ENCODE measurements around the gene CATSPERE. TPM values are rescaled to one million over a fixed set of nuclear protein-coding genes. Genes with fewer than 3 reads are reported as not detected.

Gene CATSPERE
- total and polyA plus RNA-seq, 4 donors, result 0.18 to 2.2 (median 1.3) TPM

DNA sequence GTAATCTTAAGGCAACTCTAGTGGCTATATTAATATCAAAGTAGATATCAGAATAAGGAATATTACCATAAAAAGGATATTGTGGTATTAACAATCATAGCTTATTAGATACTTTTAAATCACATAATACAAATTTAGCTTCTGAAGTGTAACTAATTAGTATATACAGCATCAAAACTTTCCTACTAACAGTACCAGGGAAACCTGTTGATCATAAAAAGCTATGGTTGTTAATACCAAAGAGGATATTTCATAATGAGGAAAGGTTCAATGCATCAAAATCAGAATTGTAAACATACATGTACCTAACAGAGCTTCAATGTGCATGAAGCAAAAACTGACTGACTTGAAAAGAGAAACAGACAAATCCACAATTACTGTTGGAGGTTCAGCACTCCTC lies 33.4 kb upstream of the CATSPERE start:
- DNase-seq (no peak), ATAC-seq (ENCODE audit: low FRiP score) (no peak)
- Histone ChIP-seq H3K27ac (ENCODE audit: low read depth in 1 of 2, low read length in 2 of 2) (no peak overlapping the region), H3K9me3 (ENCODE audit: control insufficient read depth, low read length) (no peaks in the 10 kb centered on the region), H3K4me1 (ENCODE audit: control insufficient read depth in 1 of 2, insufficient read depth in 2 of 2, low read length in 2 of 2) (peaks cover 0 to 3% of the 10 kb centered on the region in 2 donors), H3K4me3 (ENCODE audit: low read length in 2 of 2) (no peak overlapping the region), H3K36me3 (ENCODE audit: control insufficient read depth in 1 of 2, insufficient read depth in 2 of 2, low read length in 1 of 2) (no peaks in the 10 kb centered on the region), H3K27me3 (ENCODE audit: control insufficient read depth in 1 of 2, insufficient read depth in 2 of 2, low read length in 1 of 2) (no peaks in the 10 kb centered on the region)
- intact Hi-C loops (cut with DNase I), result no loop called here

DNA sequence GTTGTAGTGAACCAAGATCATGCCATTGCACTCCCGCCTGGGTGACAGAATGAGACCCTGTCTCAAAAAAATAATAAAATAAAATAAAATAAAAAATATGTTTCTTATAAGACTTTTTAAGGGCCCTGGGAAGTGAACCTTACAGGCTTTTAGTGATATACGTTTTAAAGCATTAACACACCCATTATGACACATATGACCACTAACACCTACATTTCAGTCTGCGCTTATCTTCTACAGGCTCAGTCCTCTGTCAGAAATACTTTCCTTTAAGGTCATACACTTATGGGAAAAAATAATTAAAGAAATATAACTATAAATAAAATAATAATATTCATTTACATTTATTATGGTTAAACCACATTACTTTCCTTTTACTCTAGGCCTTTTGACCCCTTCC lies 31.3 kb upstream of the CATSPERE start:
- H3K27ac ChIP-seq (ENCODE audit: low read depth in 1 of 2, low read length in 2 of 2), result no peak overlapping the region
- intact Hi-C loops (cut with DNase I), result no loop called here
- no peak for DNase-seq

DNA sequence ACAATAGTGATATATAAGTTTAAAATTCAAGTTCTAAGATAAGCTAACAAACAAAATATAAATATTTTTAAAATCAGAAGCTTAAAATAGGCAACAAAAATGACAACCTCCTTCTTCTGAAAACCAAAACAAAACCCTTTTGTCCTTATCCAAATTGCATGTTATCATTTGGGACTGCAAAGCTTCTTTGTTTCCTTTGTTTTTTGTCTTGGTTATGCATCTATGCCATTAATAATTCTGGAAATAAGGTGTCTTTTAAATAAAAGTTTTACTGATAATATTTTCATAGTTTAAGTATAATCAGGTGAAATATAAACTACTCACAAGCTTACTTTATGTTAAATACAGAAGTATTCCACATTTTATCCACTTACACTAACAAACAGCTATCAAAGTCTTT lies 29.9 kb upstream of the CATSPERE start:
- intact Hi-C loops (cut with DNase I), result no loop called here
- no peak for ATAC-seq (ENCODE audit: low FRiP score)

More for the DNA sequence above, 31.3 kb upstream of the CATSPERE start:
- no peaks in the 10 kb centered on the region for H3K27me3 ChIP-seq (ENCODE audit: control insufficient read depth in 1 of 2, insufficient read depth in 2 of 2, low read length in 1 of 2)
- 79 to 99% methylated on average over 3 of the region's 3 CpGs for WGBS, 2 donors
- no peaks in the 10 kb centered on the region for H3K9me3 ChIP-seq (ENCODE audit: control insufficient read depth, low read length)
- no peak for ATAC-seq (ENCODE audit: low FRiP score)
- H3K36me3 ChIP-seq (ENCODE audit: control insufficient read depth in 1 of 2, insufficient read depth in 2 of 2, low read length in 1 of 2), result peaks cover 0 to 4% of the 10 kb centered on the region in 2 donors
- peaks cover 0 to 3% of the 10 kb centered on the region in 2 donors for H3K4me1 ChIP-seq (ENCODE audit: control insufficient read depth in 1 of 2, insufficient read depth in 2 of 2, low read length in 2 of 2)
- H3K4me3 ChIP-seq (ENCODE audit: low read length in 2 of 2), result no peak overlapping the region

DNA sequence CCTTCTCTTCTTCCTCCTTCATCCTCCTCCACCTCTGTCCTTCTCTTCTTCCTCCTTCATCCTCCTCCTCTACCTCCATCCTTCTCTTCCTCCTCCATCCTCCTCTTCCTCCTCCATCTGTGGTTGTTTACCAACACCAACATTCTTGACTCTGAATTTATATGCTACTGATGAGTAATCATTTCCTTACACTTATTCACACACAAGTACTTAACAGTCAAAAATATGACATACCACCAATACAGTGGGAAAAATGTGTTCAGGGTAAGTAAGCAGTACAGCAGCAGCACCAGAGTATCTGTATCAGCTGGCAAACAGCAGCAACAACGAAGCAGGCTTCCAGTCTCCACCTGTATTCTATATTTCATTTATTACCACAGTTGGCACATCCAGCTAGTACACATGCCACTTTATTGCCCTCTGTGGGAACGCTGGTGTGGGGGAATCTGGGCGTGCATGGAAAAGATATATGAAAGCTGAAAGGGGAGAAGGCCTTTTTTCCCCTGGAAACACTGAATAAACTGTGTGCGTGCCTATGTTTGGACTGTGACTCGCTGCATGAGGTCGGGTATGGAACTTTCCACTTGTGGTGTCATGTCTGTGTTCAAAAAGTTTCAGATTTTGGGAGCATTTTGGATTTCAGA lies 25.4 kb upstream of the CATSPERE start:
- no peak overlapping the region for H3K4me3 ChIP-seq (ENCODE audit: low read length in 2 of 2)
- 40 to 42% methylated on average over 6 of the region's 6 CpGs for WGBS, 2 donors
- DNase-seq (no peak), ATAC-seq (ENCODE audit: low FRiP score) (no peak)
- no peaks in the 10 kb centered on the region for H3K9me3 ChIP-seq (ENCODE audit: control insufficient read depth, low read length)
- H3K27ac ChIP-seq (ENCODE audit: low read depth in 1 of 2, low read length in 2 of 2), result peak overlapping the region in 1 of 2 donors; percentile 5
- intact Hi-C loops (cut with DNase I), result no loop called here
- no peaks in the 10 kb centered on the region for H3K4me1 ChIP-seq (ENCODE audit: control insufficient read depth in 1 of 2, insufficient read depth in 2 of 2, low read length in 2 of 2)
- peaks cover 0 to 4% of the 10 kb centered on the region in 2 donors for H3K36me3 ChIP-seq (ENCODE audit: control insufficient read depth in 1 of 2, insufficient read depth in 2 of 2, low read length in 1 of 2)
- H3K27me3 ChIP-seq (ENCODE audit: control insufficient read depth in 1 of 2, insufficient read depth in 2 of 2, low read length in 1 of 2), result no peaks in the 10 kb centered on the region

More for the DNA sequence above, 29.9 kb upstream of the CATSPERE start:
- Histone ChIP-seq H3K9me3 (ENCODE audit: control insufficient read depth, low read length) (no peaks in the 10 kb centered on the region), H3K27me3 (ENCODE audit: control insufficient read depth in 1 of 2, insufficient read depth in 2 of 2, low read length in 1 of 2) (no peaks in the 10 kb centered on the region), H3K4me1 (ENCODE audit: control insufficient read depth in 1 of 2, insufficient read depth in 2 of 2, low read length in 2 of 2) (peaks cover 0 to 3% of the 10 kb centered on the region in 2 donors), H3K4me3 (ENCODE audit: low read length in 2 of 2) (no peak overlapping the region), H3K27ac (ENCODE audit: low read depth in 1 of 2, low read length in 2 of 2) (no peak overlapping the region), H3K36me3 (ENCODE audit: control insufficient read depth in 1 of 2, insufficient read depth in 2 of 2, low read length in 1 of 2) (peaks cover 0 to 4% of the 10 kb centered on the region in 2 donors)
- DNase-seq, result no peak

DNA sequence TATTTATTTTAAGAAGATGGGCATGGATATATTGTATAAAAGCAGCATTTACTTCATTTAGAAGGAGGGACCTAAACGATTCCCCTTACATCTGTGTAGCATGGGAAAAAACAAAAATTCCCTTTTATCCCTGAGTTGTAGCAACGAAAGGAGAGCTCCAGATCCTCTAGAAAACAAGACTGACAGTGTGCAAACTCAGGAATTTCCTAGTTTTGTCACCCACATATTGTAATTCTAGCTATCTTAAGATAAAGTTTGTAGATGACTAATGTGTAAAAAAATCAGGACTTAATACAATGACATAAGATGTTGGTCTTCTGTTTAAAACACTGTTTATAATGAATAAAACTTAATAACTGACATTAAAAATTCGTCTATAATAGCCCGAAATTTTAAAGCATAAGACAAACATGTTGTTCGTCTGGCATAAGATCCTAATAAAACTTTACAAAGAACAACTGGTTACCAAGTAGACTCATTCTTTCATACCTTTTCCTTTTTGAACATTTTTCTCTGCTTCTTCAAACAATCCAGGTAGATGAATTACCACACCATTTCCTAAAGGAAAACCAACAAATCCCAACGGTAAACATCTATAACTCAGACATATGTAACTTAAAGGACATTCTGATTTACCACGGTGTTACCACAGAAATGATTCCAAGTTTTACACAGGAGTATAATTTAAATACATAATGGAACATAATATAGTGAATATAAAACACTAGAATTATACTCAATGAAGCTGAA lies 24.6 kb upstream of the CATSPERE start:
- ATAC-seq (ENCODE audit: low FRiP score) (no peak), DNase-seq (no peak)
- no peak overlapping the region for H3K27ac ChIP-seq (ENCODE audit: low read depth in 1 of 2, low read length in 2 of 2)
- no peaks in the 10 kb centered on the region for H3K4me1 ChIP-seq (ENCODE audit: control insufficient read depth in 1 of 2, insufficient read depth in 2 of 2, low read length in 2 of 2)
- no peak overlapping the region for H3K4me3 ChIP-seq (ENCODE audit: low read length in 2 of 2)
- H3K27me3 ChIP-seq (ENCODE audit: control insufficient read depth in 1 of 2, insufficient read depth in 2 of 2, low read length in 1 of 2), result no peaks in the 10 kb centered on the region
- 73 to 74% methylated on average over 7 of the region's 7 CpGs for WGBS, 2 donors
- H3K9me3 ChIP-seq (ENCODE audit: control insufficient read depth, low read length), result no peaks in the 10 kb centered on the region
- peaks cover 0 to 4% of the 10 kb centered on the region in 2 donors for H3K36me3 ChIP-seq (ENCODE audit: control insufficient read depth in 1 of 2, insufficient read depth in 2 of 2, low read length in 1 of 2)
- intact Hi-C loops (cut with DNase I), result no loop called here

DNA sequence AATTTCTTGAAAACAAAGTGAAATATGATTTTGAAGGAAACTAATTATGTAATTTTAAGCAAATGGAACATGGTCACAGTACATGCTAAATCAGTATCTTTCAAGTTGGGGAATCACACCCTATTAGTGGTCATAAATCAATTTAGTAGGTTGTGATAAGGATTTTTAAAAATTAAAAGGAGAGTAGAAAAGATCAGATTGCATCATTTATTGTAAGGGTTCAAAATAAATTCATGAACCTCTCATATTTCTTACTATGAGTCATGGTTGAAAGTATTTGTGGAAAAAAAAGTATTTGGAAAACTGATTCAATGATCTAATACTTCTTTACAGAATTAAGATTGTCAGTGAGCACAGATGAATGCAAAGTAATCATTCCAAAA lies 24.0 kb upstream of the CATSPERE start:
- Histone ChIP-seq H3K9me3 (ENCODE audit: control insufficient read depth, low read length) (no peaks in the 10 kb centered on the region), H3K4me1 (ENCODE audit: control insufficient read depth in 1 of 2, insufficient read depth in 2 of 2, low read length in 2 of 2) (no peaks in the 10 kb centered on the region), H3K36me3 (ENCODE audit: control insufficient read depth in 1 of 2, insufficient read depth in 2 of 2, low read length in 1 of 2) (peaks cover 0 to 4% of the 10 kb centered on the region in 2 donors), H3K27me3 (ENCODE audit: control insufficient read depth in 1 of 2, insufficient read depth in 2 of 2, low read length in 1 of 2) (no peaks in the 10 kb centered on the region), H3K27ac (ENCODE audit: low read depth in 1 of 2, low read length in 2 of 2) (no peak overlapping the region), H3K4me3 (ENCODE audit: low read length in 2 of 2) (no peak overlapping the region)
- ATAC-seq (ENCODE audit: low FRiP score) (no peak), DNase-seq (no peak)
- intact Hi-C loops (cut with DNase I), result no loop called here

DNA sequence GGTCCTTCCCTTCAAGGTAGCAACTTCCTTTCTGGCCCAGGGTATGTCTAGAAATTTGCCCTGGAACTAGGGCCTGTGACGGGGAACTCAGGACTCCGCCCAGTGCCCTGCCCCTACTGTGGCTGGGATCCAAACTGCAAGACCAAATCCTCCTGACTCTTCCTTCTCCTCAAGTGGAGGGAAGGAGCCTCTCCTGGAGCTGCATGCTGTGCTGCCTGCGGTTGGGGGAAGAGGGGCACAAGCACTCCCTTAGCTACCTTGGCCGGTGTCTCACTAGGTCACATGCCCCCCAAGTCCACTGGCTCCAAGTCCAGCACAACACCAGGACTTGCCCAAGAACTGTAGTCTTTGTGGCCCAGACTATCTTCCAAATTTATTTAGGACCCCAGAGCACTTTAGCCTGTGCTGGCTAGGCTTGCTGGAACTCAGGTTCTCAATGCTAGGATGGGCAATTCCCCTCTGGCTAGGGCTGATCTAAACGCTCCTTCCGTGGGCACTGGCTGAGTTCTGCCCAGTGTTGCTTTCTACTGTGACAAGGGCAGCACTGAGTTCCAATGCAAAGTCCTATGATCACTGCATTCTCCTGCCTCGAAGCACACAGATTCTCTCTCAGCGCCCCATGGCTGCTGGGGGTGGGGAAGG lies 21.6 kb upstream of the CATSPERE start:
- WGBS, 2 donors, result 76 to 79% methylated on average over 8 of the region's 8 CpGs
- Histone ChIP-seq H3K36me3 (ENCODE audit: control insufficient read depth in 1 of 2, insufficient read depth in 2 of 2, low read length in 1 of 2) (no peaks in the 10 kb centered on the region), H3K9me3 (ENCODE audit: control insufficient read depth, low read length) (no peaks in the 10 kb centered on the region), H3K27me3 (ENCODE audit: control insufficient read depth in 1 of 2, insufficient read depth in 2 of 2, low read length in 1 of 2) (no peaks in the 10 kb centered on the region), H3K4me3 (ENCODE audit: low read length in 2 of 2) (no peak overlapping the region), H3K27ac (ENCODE audit: low read depth in 1 of 2, low read length in 2 of 2) (no peak overlapping the region), H3K4me1 (ENCODE audit: control insufficient read depth in 1 of 2, insufficient read depth in 2 of 2, low read length in 2 of 2) (peaks cover 0 to 2% of the 10 kb centered on the region in 2 donors)
- ATAC-seq (ENCODE audit: low FRiP score) (no peak), DNase-seq (no peak)
- intact Hi-C loops (cut with DNase I), result loop anchor here in 1 of 2 donors (10.0 kb wide), 1 partner anchor 135 kb away; no protein-coding TSS in a partner anchor

DNA sequence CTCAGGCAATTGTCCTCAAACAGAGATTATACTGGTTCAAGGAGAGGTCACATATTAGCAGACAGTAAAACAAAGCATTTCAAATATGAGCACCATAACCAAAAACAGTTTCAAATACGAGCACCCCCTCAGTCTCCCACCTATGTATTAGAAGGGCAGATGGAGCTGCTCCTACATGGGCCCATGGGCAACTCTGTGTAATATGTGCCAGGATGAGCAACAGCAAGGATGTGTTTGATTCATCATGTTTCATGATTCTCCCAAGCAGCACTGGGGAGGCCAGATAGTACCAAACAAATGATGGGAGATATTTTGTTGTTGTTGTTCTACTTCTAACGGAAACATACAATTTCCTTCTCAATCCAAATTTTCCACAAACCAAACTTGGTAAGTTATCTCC lies 18.2 kb upstream of the CATSPERE start:
- 88% methylated on average over 2 of the region's 2 CpGs for WGBS, 2 donors
- H3K36me3 ChIP-seq (ENCODE audit: control insufficient read depth in 1 of 2, insufficient read depth in 2 of 2, low read length in 1 of 2), result no peaks in the 10 kb centered on the region
- H3K9me3 ChIP-seq (ENCODE audit: control insufficient read depth, low read length), result no peaks in the 10 kb centered on the region
- peak overlapping the region in 1 of 2 donors; percentile 40 for H3K27ac ChIP-seq (ENCODE audit: low read depth in 1 of 2, low read length in 2 of 2)
- DNase-seq (no peak), ATAC-seq (ENCODE audit: low FRiP score) (no peak)
- no peak overlapping the region for H3K4me3 ChIP-seq (ENCODE audit: low read length in 2 of 2)
- H3K4me1 ChIP-seq (ENCODE audit: control insufficient read depth in 1 of 2, insufficient read depth in 2 of 2, low read length in 2 of 2), result peaks cover 0 to 7% of the 10 kb centered on the region in 2 donors
- H3K27me3 ChIP-seq (ENCODE audit: control insufficient read depth in 1 of 2, insufficient read depth in 2 of 2, low read length in 1 of 2), result no peaks in the 10 kb centered on the region
- intact Hi-C loops (cut with DNase I), result loop anchor here in 1 of 2 donors (10.0 kb wide), 1 partner anchor 138 kb away; no protein-coding TSS in a partner anchor

Measured in aorta (tissue), 5 donors.